HPDE6-E6E7 (cell line): Measurements from ENCODE around the gene DLEC1.
A peak's percentile ranks its signal among the peaks of the same experiment; 100 is the strongest.
"Not testable (repeated sequence)": the region's sequence is repeated elsewhere in the genome, so short reads cannot be mapped to it uniquely, and the experiment has no call there.

Experiments used
- DNase-seq: peaks from one replicate; pipeline ENCODE4 v3.0.0; 2011; ENCODE audit warnings: missing footprints; ENCODE audit errors: extremely low spot score

The DLEC1 gene

GRCh38 chr3:38154625-38155255, 115.7 kb downstream of the DLEC1 start:
- DNase-seq = peak; percentile 27

- DNase-seq = no peak
These were observed 116.8 kb downstream of the DLEC1 start for GRCh38 chr3:38155825-38156224.

- DNase-seq = no peak
These were observed 118.1 kb downstream of the DLEC1 start for GRCh38 chr3:38157117-38157516.

GRCh38 chr3:38157595-38157994, 118.6 kb downstream of the DLEC1 start:
- DNase-seq = no peak

GRCh38 chr3:38158472-38158871, 119.5 kb downstream of the DLEC1 start:
- DNase-seq = no peak

- not testable (repeated sequence) for DNase-seq
These were observed 121.7 kb downstream of the DLEC1 start for GRCh38 chr3:38160704-38161103.

GRCh38 chr3:38163117-38163840, 124.3 kb downstream of the DLEC1 start:
- no peak for DNase-seq

- DNase-seq = no peak
These were observed 125.0 kb downstream of the DLEC1 start for GRCh38 chr3:38163841-38164642.

- no peak for DNase-seq
These were observed 125.6 kb downstream of the DLEC1 start for GRCh38 chr3:38164643-38164951.

- DNase-seq = no peak
These were observed 126.1 kb downstream of the DLEC1 start, which contains the start of gene OXSR1 for GRCh38 chr3:38164952-38165721. Gene OXSR1 (plus strand): TSS chr3:38165537. CDS start chr3:38165877, 340 bp downstream.

GRCh38 chr3:38165722-38166387, 126.8 kb downstream of the DLEC1 start:
- no peak for DNase-seq

GRCh38 chr3:38167591-38167990, 128.6 kb downstream of the DLEC1 start:
- DNase-seq = no peak

- no peak for DNase-seq
These were observed 129.4 kb downstream of the DLEC1 start for GRCh38 chr3:38168151-38169026.

- DNase-seq = no peak
These were observed 130.0 kb downstream of the DLEC1 start for GRCh38 chr3:38169027-38169317.

- no peak for DNase-seq
These were observed 131.7 kb downstream of the DLEC1 start for GRCh38 chr3:38170722-38171121.

- no peak for DNase-seq
These were observed 132.6 kb downstream of the DLEC1 start for GRCh38 chr3:38171622-38172021.
